Measurements from ENCODE around the gene C10orf53.

DNA sequence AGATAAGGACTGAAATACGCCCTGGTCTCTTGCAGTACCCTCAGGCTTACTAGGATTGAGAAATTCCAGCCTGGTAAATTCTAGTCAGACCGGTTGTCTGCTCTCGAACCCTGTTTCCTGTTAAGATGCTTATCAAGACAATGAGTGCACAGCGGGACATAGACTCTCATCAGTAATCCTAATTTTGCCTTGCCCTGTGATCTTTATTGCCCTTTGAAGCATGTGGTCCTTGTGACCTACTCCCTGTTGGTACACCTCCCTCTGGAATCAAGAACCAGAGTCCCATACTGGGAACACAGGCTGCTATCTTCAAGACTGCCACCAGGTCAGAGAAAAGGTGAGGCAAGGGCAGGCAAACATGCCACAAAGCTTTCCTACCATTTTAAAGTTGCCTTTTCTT, 7.2 kb downstream of the C10orf53 start:
- TF ChIP-seq ZBTB17 (tag by site-specific recombination; IDR thresholded peaks at IDR 0.05), result no peak
- TF ChIP-seq ZNF394 (tag by site-specific recombination; IDR thresholded peaks at IDR 0.05; ENCODE audit: borderline replicate concordance), result no peak
- no peak for TF ChIP-seq ZNF292 (tag by site-specific recombination; IDR thresholded peaks at IDR 0.05; ENCODE audit: borderline replicate concordance, low read depth)
- TF ChIP-seq, protein P1, sequence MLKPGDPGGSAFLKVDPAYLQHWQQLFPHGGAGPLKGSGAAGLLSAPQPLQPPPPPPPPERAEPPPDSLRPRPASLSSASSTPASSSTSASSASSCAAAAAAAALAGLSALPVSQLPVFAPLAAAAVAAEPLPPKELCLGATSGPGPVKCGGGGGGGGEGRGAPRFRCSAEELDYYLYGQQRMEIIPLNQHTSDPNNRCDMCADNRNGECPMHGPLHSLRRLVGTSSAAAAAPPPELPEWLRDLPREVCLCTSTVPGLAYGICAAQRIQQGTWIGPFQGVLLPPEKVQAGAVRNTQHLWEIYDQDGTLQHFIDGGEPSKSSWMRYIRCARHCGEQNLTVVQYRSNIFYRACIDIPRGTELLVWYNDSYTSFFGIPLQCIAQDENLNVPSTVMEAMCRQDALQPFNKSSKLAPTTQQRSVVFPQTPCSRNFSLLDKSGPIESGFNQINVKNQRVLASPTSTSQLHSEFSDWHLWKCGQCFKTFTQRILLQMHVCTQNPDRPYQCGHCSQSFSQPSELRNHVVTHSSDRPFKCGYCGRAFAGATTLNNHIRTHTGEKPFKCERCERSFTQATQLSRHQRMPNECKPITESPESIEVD (tag by site-specific recombination; IDR thresholded peaks at IDR 0.05), result no peak
- TF ChIP-seq, protein P2, sequence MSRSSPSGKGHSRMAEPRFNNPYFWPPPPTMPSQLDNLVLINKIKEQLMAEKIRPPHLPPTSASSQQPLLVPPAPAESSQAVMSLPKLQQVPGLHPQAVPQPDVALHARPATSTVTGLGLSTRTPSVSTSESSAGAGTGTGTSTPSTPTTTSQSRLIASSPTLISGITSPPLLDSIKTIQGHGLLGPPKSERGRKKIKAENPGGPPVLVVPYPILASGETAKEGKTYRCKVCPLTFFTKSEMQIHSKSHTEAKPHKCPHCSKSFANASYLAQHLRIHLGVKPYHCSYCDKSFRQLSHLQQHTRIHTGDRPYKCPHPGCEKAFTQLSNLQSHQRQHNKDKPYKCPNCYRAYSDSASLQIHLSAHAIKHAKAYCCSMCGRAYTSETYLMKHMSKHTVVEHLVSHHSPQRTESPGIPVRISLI (tag by site-specific recombination; IDR thresholded peaks at IDR 0.05), result no peak
- TF ChIP-seq, protein P3, sequence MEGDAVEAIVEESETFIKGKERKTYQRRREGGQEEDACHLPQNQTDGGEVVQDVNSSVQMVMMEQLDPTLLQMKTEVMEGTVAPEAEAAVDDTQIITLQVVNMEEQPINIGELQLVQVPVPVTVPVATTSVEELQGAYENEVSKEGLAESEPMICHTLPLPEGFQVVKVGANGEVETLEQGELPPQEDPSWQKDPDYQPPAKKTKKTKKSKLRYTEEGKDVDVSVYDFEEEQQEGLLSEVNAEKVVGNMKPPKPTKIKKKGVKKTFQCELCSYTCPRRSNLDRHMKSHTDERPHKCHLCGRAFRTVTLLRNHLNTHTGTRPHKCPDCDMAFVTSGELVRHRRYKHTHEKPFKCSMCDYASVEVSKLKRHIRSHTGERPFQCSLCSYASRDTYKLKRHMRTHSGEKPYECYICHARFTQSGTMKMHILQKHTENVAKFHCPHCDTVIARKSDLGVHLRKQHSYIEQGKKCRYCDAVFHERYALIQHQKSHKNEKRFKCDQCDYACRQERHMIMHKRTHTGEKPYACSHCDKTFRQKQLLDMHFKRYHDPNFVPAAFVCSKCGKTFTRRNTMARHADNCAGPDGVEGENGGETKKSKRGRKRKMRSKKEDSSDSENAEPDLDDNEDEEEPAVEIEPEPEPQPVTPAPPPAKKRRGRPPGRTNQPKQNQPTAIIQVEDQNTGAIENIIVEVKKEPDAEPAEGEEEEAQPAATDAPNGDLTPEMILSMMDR (tag by site-specific recombination; IDR thresholded peaks at IDR 0.05), result no peak
- no peak for TF ChIP-seq BCL11A (tag by site-specific recombination; IDR thresholded peaks at IDR 0.05; ENCODE audit: low read depth)
- no peak for TF ChIP-seq GLI2 (tag by site-specific recombination; IDR thresholded peaks at IDR 0.05; ENCODE audit: borderline replicate concordance, low read depth)
- no peak for TF ChIP-seq GFI1B (tag by site-specific recombination; IDR thresholded peaks at IDR 0.05)
- TF ChIP-seq, protein P4, sequence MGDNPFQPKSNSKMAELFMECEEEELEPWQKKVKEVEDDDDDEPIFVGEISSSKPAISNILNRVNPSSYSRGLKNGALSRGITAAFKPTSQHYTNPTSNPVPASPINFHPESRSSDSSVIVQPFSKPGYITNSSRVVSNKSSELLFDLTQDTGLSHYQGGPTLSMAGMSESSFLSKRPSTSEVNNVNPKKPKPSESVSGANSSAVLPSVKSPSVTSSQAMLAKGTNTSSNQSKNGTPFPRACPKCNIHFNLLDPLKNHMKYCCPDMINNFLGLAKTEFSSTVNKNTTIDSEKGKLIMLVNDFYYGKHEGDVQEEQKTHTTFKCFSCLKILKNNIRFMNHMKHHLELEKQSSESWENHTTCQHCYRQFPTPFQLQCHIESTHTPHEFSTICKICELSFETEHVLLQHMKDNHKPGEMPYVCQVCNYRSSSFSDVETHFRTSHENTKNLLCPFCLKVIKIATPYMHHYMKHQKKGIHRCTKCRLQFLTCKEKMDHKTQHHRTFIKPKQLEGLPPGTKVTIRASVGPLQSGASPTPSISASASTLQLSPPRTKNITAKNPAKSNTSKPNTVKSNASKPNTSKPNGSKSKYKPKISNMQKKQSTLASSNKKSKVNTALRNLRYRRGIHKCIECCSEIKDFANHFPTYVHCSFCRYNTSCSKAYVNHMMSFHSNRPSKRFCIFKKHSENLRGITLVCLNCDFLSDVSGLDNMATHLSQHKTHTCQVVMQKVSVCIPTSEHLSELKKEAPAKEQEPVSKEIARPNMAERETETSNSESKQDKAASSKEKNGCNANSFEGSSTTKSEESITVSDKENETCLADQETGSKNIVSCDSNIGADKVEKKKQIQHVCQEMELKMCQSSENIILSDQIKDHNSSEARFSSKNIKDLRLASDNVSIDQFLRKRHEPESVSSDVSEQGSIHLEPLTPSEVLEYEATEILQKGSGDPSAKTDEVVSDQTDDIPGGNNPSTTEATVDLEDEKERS (tag by site-specific recombination; IDR thresholded peaks at IDR 0.05), result no peak
- no peak for TF ChIP-seq GLI4 (tag by site-specific recombination; IDR thresholded peaks at IDR 0.05)
